Transverse colon (tissue), 4 donors: Measurements from ENCODE around the gene GRK6. TPM values are rescaled to one million over a fixed set of nuclear protein-coding genes. Genes with fewer than 3 reads are reported as not detected.

Experiments
- DNase-seq: peaks from one replicate; pipeline ENCODE4 v3.0.0-alpha.2; 2019
- H3K27ac ChIP-seq, 4 donors: fragments of 200-600 bp; sonication (generic); 2 replicates each; pipeline ENCODE4 v1.5.1; 2016 to 2018; ENCODE audit warnings: inconsistent platforms in 4 of 4
- H3K27me3 ChIP-seq: fragments of 200-600 bp; sonication (generic); 2 replicates; pipeline ENCODE4 v1.5.1; 2017; ENCODE audit warnings: inconsistent platforms
- H3K36me3 ChIP-seq, 4 donors: fragments of 200-600 bp; sonication (generic); 2 replicates each; pipeline ENCODE4 v1.5.1; 2017 to 2019; ENCODE audit warnings: inconsistent platforms in 4 of 4
- H3K4me1 ChIP-seq, 4 donors: fragments of 200-600 bp; sonication (generic); 2 replicates each; pipeline ENCODE4 v1.5.1; 2017 to 2020; ENCODE audit warnings: inconsistent platforms in 4 of 4
- H3K4me3 ChIP-seq, 4 donors: fragments of 200-600 bp; sonication (generic); 1 replicate in 1 of 4; 2 replicates in 3 of 4; pipeline versions ENCODE4 v1.5.1 to v1.6.1; 2017 to 2019; ENCODE audit warnings: inconsistent platforms in 4 of 4
- H3K9me3 ChIP-seq, 2 donors: fragments of 200-600 bp; sonication (generic); 2 replicates each; pipeline ENCODE4 v1.5.1; 2017 to 2019; ENCODE audit warnings: inconsistent platforms in 2 of 2
- CTCF ChIP-seq, 5 experiments: fragments of 200-600 bp in 3 of 5; fragments of 450-650 bp in 2 of 5; sonication (generic) in 3 of 5; IDR thresholded peaks; 1 replicate in 2 of 5; 2 replicates in 3 of 5; pipeline ENCODE4 v1.5.1; 2016 to 2017; ENCODE audit warnings: antibody characterized with exemption in 5 of 5, inconsistent platforms in 3 of 5, mild to moderate bottlenecking in 2 of 5, moderate library complexity in 1 of 5
- EP300 ChIP-seq: sonication (generic); formaldehyde crosslinking; IDR thresholded peaks from one replicate; pipeline ENCODE4 v1.6.1; 2017; ENCODE audit warnings: antibody characterized with exemption, low read depth
- POLR2A ChIP-seq: fragments of 450-650 bp; IDR thresholded peaks from one replicate; pipeline ENCODE4 v1.6.1; 2016; ENCODE audit warnings: antibody characterized with exemption, mild to moderate bottlenecking, moderate library complexity
- POLR2AphosphoS5 ChIP-seq, 3 donors: sonication (generic); formaldehyde crosslinking; IDR thresholded peaks; one replicate each; pipeline ENCODE4 v1.6.1; 2016; ENCODE audit warnings: antibody characterized with exemption in 3 of 3
- WGBS, 2 donors: methylation state at CpG; one replicate each; pipeline ENCODE4 v1.1.5; 2018; ENCODE audit warnings: low coverage in 1 of 2; 5-methylcytosine and 5-hydroxymethylcytosine counted together
- in situ Hi-C, 4 donors: fragments of 200-750 bp; cut with MboI; loops; one replicate each; pipeline versions ENCODE4 v1.15.0 to v1.15.1; 2017; ENCODE audit warnings: low sequenced_read_pairs in 3 of 4, low pct_ligation_motif_present in 1 of 4, low pct_unique_long_range_greater_than_20kb in 1 of 4
- intact Hi-C: fragments of 100-400 bp; cut with DNase I; formaldehyde crosslinking; loops from one replicate; pipeline ENCODE4 v1.15.1; 2023; ENCODE audit warnings: low total_unique reads
- total RNA-seq, 4 donors: library from RNA; depleted of rRNA; stranded (reverse); fragments of >200 nt; gene quantifications; one replicate each; pipeline ENCODE4 v1.1.0, GENCODE V29; 2016

GRK6 gene
- total RNA-seq, 4 donors from 2014 or later = 21.5 to 40.5 (median 36.4) TPM

- in situ Hi-C loops = no loop called here
Observed at GRCh38 chr5:177423671-177424070, 2.8 kb upstream of the GRK6 start.

GRCh38 chr5:177425196-177425800 lies 1.2 kb upstream of the GRK6 start:
- TF ChIP-seq CTCF (IDR thresholded peaks at IDR 0.05) (no peak), EP300 (no peak), POLR2AphosphoS5 (IDR thresholded peaks at IDR 0.05) (no peak), POLR2A (no peak)
- H3K4me3 ChIP-seq = peak overlapping the region in 3 of 4 donors; percentile 38 to 61 (median 43)
- intact Hi-C loops (no loop called here), in situ Hi-C loops (no loop called here)
- H3K36me3 ChIP-seq = no peaks in the 10 kb centered on the region
- H3K27me3 ChIP-seq = no peaks in the 10 kb centered on the region
- H3K9me3 ChIP-seq = no peaks in the 10 kb centered on the region
- H3K4me1 ChIP-seq = peaks cover 19 to 35% (median 23%) of the 10 kb centered on the region in 4 donors
- H3K27ac ChIP-seq = peak overlapping the region; percentile 95 to 98 (median 96)
- 42 to 66% methylated on average over 7 to 13 of the region's 13 CpGs for WGBS, 2 donors
- DNase-seq = no peak

More at GRCh38 chr5:177423671-177424070, 2.8 kb upstream of the GRK6 start:
- Histone ChIP-seq H3K4me1 (peaks cover 16 to 26% (median 19%) of the 10 kb centered on the region in 4 donors), H3K4me3 (no peak overlapping the region), H3K27ac (no peak overlapping the region), H3K9me3 (no peaks in the 10 kb centered on the region), H3K36me3 (no peaks in the 10 kb centered on the region), H3K27me3 (no peaks in the 10 kb centered on the region)
- intact Hi-C loops = no loop called here
- TF ChIP-seq POLR2A = no peak
- TF ChIP-seq EP300 = no peak
- TF ChIP-seq CTCF (IDR thresholded peaks at IDR 0.05) = no peak
- no peak for TF ChIP-seq POLR2AphosphoS5 (IDR thresholded peaks at IDR 0.05)
- 89 to 100% methylated on average over 1 to 2 of the region's 2 CpGs for WGBS, 2 donors
- DNase-seq = no peak

GRCh38 chr5:177425801-177426565 lies 493 bp upstream of the GRK6 start:
- WGBS, 2 donors = 0% methylated on average over 7 to 46 of the region's 52 CpGs
- no peaks in the 10 kb centered on the region for H3K27me3 ChIP-seq
- intact Hi-C loops = loop anchor here (2.0 kb wide), 1 partner anchor 71 kb away; the partner anchor contains the start of gene PDLIM7

More at GRCh38 chr5:177425801-177426565, 493 bp upstream of the GRK6 start:
- peak; percentile 100 for DNase-seq
- H3K27ac ChIP-seq = peak overlapping the region; percentile 95 to 98 (median 96)
- TF ChIP-seq POLR2AphosphoS5 (IDR thresholded peaks at IDR 0.05) (peak; percentile 68 to 95 (median 87)), CTCF (IDR thresholded peaks at IDR 0.05) (no peak), EP300 (no peak), POLR2A (peak; percentile 93)
- no peaks in the 10 kb centered on the region for H3K9me3 ChIP-seq
- no peaks in the 10 kb centered on the region for H3K36me3 ChIP-seq
- H3K4me1 ChIP-seq = peaks cover 26 to 41% (median 29%) of the 10 kb centered on the region in 4 donors
- in situ Hi-C loops = no loop called here
- peak overlapping the region; percentile 38 to 61 (median 52) for H3K4me3 ChIP-seq
